Nucleus accumbens (tissue), 56 donors: ENCODE data around the gene OPN1SW.

Source experiments
- DNase-seq, 56 donors: peaks; one replicate each; lab custom pipeline; 2025; lab: John Stamatoyannopoulos, UW

The OPN1SW gene

DNA sequence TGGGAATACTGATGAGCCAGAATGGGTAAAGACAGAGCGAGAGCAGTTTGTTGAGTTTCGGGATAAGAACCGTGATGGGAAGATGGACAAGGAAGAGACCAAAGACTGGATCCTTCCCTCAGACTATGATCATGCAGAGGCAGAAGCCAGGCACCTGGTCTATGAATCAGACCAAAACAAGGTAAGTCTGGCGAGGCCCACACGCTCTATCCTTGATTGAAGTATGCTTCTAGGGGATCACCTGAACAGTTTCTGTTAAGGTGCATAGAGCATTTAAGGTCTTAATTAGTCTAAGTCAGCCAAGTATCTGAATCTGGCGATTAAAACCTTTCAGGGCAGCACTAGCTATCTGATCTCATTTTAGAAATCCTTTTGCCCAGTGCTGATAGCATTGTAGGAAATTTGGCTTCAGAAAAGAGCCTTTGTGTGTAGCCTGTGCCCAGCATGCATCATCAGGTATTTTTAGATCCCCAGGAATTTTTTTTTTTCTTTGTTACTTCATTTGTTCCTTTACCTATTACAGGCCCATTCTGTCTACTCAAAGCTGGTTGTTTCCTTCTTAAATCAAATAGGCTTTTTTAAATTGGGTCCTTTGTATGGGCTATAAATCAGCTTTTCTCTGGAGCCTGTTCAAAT lies 8.0 kb downstream of the OPN1SW start:
- DNase-seq = no peak

DNA sequence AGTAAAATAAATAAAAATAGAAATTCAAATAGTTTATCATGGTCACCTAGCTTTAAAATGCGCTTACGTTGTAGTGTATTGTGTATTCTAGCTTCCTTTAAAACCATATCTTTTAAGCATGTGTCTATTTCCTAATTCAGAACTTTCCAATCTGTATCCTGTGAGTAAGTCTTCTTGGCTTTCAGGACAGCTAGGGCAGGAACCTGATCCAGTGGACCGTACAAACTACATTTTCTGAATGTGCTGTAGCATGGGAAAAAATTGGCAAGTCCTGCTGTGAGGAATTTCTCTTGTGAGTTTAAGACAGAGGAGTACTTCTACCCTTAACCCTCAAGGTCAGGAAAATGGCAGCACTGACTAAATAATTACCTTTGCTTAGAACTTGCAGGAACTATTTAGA lies 12.1 kb downstream of the OPN1SW start:
- no peak for DNase-seq

DNA sequence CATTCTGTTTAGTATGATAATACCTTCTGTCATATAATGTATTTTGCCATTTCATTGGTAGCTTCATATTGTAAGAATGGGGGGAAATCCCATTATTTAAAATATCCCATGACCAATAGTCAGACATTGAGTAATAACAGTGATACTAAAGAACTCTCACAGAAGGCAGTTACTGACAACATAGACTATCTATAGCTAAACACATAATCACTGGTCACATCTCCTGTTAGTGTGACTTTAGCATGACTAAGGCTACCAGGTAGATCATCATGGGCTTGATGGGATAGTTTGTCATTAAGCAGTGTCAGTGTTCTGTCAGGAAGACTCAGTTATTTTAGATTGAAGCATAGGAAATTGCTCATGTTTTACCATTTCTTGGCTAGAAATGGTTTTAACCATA lies 16.4 kb downstream of the OPN1SW start:
- no peak for DNase-seq

DNA sequence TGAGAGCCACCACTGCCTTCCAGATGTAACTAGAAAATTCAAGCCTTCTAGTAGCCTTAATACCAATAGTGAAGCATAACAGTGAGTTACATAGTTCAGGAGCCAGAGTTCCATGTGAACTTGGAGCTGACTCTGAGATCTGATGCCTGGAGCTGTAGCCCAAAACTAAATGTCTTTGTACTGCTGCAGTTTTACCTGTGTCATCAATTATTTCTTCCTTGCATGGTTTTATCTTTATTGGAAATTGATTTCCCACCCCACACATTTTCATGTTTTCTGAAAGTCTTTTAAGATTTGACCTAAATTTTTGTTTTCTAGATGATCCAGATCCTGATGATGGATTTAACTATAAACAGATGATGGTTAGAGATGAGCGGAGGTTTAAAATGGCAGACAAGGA lies 17.0 kb downstream of the OPN1SW start:
- DNase-seq = no peak

DNA sequence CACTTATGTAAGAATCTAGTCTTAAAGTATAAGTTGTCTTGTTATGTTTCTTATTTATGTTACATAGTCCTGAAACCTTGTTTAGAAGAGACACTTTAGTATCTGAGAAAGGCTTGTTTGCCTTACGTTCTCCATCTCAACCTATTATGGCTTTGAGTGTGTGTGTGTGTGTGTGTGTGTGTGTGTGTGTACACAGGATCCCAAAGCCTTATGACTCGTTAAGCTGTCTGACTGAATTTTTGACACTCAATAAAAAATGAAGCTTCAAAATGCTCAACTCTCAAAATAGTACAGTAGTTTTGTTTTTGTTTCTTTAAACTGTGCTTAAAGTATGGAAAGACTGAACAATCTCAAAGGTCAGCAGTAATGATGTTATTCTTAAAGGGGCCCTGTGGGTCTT lies 18.4 kb downstream of the OPN1SW start:
- DNase-seq = no peak

DNA sequence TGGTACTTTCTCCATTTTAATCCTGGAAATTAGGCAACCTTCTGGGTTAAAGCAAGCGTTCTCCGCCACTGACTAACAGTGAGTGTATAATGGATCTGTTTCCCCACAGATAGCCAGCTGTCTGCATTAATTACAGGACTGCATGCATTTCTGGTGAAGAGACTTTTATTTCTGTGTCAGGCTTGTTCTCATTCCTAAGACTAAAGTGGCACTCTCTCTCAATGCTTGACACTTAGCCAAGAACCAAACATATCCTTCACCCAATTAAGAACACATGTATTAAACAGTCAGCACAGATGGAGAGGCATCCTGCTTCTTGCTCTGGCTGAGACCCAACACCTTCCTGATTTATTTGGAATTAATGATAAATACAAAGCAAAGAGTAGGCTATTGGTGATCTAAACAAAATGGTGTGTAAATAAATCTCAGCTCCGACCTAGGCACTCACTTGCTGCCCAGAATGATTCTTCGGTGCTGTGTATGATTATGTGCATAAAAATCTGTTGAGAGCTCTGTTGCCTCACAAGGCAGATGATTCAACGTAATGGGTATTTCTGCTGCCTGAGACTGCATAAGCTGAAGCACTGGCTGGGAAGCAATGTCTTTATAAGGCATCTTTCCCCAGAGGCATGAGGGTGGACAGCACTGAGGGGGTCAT lies 19.6 kb downstream of the OPN1SW start:
- DNase-seq = no peak

DNA sequence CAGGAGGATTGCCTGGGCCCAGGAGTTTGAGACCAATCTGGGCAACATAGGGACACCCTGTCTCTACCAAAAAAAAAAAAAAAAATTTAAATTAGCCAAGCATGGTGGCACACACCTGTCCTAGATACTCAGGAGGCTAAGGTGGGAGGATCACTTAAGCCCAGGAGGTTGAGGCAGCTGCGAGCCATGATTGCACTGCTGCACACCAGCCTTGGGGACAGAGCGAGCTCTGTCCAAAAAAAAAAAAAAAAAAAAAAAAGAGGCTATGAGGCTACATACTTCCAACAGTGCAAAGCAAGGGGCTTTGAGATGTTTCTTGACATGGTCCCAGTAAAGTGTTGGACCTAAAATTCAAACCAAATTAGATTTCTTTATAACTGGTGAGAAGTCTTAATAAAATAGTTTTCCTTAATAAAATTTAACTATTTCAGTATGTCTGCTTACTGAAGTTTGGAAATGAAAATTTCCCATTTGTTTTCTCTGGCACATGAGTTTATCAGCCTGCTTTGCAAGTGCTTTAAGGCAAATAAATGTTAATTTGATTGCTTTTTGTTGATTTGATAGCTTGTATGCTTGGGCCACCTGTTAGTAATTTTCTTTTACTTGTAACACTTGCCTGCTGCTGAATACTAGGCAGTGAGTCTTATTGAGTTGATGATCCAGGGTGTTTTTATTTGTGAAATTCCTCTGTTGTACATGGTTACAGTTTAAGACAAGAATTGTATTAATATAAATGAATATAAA lies 20.3 kb downstream of the OPN1SW start:
- DNase-seq = no peak

DNA sequence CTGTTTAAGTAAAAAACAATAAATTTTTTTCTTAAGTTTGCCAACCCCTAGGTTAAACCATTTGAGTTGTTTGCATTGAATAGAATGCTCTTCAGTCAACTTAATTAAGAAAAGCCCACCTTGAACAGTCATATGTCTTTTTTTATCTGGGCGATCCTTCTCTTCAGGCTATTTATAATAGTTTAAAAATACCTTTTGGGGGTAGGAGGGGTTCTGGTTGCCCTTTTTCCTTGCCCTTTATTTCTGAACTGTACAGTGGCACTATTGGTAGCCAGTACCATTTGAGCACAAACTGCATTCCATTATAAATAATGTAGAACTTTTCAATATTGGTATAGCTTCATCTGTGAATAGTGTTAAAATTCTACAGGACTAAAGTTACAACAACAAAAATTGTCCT lies 23.3 kb downstream of the OPN1SW start:
- no peak for DNase-seq

DNA sequence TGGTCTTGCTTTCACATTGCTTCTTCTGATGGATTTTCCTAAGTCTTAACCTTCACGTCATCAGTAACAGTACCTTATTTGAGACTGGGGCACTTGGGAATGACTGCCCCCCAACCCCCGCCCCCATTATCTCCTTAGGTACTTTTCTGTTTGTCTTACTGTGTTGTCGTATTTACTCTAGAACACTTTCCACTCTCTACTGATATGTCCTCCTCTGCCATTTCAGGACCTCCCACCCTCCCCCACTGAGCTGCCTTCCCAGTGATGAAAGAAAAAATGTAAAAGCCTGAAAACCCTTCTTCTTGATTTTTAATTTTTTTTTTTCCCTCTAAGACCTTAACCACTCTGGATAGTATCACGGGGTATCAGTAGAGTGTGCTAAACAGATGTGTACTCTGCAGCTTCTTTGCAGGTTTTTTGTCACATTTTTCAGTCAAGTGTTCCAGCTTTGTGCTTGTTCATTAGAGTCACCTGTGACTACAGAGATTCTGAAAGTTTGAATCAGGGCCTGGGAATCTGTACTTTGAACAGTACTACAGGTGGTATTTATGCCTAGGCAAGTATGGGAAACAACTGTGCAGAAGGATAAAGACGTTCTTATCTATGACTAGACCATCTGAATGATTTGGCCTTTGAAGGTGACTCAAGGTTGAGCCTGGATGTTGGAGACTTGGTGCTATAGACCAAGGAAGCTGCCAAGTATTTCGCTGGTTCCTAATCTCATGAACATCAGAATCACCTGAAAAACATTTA lies 28.1 kb downstream of the OPN1SW start:
- DNase-seq = no peak

DNA sequence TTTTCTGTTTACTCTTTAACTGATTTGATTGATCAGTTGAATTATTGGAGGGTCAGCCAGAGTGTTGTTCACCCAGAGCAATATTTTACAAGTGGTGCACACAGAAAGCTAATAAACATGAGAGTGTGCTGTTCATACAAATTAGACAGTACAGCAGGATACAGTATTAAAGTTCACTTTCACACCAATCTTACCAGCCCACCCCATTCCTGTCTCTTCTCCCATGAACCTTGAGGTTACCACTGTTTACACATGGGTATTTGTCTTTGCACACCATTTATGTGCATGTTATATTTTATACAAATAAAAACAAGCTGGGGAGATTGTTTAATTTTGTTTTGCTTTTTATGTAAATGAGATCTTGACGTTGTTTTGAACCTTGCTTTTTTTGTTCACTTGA lies 29.9 kb downstream of the OPN1SW start:
- no peak for DNase-seq

DNA sequence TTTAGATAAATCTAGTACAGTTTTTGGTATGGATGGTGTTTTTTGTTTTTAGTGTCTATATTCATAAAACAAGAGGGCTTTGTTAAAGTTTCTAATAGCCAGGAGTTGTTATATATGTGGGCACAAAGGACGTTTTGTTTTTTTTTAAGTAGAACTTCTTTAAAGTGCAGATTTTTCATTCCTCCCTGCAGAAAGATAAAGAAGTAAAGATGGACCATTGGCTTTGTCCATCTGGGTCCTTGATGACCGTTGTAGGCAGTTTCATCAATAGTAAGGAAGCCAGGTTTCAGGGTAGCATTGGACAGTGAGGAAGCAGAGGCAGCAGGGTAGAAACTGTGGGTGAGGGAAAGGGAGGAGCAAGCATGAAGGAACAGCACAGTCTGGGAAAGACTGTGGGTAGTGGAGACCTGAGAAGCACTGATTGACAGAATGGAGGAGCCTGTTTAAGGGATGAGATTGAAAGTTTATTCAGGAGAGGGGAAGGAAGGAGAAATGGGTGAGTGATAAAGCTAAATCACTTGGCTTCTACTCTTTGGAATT lies 31.2 kb downstream of the OPN1SW start:
- DNase-seq = no peak

DNA sequence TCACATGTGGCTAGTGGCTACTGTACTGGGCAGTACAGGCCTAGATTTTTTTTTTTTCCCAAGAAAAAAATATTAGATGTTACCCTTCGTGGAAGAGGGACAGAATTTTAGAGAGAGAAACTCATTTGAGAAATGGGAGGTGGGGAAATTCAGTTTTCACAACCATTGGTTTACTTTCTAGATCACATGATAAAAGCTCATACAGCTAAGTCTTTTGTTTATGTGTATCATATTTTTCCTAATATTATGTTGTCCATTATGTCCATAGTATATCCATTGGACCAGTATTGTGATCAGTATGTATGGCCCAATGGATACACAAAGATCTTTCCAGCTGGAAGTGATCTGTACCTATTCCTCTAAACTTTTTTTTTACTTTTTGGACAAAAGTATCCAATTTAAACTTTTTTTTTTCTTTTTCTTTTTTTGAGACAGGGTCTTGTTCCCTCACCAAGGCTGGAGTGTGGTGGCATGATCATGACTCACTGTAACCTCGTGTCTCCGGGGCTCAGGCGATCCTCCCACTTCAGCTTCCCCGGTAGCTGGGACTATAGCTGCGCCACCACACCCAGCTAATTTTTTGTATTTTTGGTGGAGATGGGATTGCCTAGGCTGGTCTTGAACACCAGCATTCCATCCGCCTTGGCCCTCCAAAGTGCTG lies 32.4 kb downstream of the OPN1SW start:
- no peak for DNase-seq

DNA sequence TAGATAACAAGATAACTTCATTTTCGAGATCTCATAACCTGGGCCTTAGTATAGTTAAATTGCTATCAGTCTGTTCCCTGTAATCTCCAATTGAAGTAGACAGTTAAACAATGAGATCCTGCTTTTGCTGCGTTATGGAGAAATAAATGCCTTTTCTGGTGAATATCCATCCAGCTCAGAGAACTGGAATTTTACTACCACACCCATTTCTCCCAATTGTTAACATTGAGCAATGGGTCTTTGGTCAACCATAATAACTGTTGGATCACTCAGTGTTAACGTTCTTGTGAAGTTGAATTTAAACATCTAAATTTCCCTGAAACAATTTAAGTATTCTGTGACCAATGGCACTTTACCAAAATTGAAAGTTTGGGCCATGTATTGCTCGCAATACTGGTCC lies 33.4 kb downstream of the OPN1SW start:
- DNase-seq = no peak

DNA sequence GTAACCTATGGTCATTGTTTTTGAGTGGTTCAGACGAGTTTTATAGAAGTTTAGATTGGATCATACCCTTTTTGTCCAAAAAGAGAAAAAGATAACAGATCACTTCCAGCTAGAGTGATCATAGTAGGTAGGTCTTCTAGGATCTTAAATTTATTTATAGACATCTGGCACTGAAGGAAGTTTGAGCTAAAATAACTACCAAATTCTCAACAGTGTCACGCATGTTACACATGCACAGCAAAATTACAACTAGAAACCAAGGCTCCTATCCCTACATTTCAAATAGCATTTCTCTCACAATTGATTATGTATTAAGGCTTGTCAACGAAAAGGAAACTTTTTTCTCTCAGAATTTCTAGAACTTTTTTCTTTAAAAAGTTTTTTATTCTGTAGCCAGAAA lies 34.1 kb downstream of the OPN1SW start:
- no peak for DNase-seq

DNA sequence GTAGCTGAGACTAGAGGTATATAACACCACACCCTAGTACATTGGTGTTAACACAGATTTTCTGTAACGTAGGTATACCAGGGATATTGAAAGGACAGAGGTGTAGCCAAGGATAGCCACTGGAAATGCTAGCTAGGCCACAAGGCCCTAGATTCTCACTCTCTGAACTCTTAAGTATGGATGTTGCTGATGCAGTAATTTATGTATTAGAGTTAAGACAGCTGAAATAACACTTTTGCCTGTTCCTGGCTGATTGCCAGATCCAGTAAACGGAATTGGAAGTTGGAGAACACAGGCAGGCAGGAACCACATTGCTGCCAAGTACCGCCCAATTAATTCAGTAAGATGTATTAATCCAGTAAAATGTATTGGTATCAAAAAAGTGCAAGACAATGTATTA lies 34.6 kb downstream of the OPN1SW start:
- DNase-seq = no peak

DNA sequence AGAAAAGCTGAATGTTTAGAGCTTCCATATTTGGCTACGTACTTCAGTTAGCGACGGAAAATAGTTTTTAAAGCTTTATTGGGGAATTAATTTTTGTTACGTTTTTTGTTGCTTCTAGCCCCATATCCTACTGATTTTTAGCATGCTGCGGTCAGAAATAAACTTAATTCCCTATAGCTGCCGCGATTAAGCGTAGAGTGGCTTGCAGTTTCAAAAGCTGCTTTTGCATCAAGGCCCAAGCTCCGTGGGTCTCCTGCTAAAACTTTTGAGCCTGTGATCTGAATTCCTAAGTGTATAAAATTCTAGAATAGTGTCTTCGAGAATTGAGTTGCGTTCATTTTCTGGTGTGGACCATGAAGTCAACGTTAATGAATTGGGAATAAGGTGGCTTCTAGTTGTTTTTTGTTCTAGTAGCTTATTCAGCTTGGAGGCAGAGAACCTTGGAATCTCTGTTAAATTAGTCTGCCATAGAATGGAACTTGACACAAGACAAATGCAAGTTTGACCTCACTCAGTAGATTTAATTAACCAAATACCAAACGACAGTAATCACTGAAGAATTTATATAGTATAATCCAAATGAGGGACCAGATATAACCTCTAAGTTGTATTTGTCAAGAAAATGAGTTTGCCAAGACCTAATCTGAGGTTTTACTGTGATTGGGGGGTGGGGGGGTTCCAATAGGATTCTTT lies 35.5 kb downstream of the OPN1SW start:
- DNase-seq = no peak

DNA sequence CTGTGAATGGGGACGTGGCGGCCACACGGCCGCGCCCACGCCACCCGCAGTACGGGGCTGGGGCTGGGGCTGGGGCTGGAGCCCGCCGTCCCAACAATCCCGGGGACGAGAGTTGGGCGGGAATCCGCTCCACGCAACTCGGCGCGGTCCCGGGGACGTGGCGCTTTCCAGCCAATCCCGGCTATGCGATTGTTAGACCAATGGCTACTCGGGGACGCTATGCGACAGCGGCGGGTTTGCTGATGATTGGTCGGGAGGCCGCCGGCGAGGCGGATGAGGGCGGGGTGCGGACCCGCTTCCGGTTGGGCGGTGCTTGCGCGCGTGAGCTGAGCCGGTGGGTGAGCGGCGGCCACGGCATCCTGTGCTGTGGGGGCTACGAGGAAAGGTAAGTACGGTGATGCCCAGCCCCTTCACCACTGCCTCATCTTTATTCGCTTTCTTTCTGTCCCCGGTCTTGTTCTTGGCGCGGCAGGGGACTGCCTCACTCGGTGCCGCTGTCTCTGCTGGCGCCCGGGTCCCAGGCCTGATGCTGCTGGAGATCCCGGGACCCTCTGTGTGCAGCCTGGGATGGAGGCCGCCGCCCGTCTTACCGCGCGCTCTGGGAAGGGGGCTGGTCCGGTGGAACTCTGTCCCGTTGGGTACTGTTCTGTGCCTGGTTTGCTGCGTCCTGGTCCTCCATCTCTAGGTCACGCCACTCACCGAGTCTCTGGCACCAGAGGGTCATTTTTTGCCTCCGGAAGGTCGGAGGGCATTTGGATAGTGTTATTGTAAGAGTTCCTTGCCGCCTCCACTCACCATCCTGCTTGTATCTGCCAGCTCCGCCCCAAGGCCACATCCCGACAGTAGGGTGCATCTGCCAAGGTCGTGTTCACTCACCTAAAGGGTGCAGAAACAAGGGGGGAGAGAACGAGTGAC lies 36.3 kb downstream of the OPN1SW start, which contains the start of gene CALU:
Gene CALU (plus strand): TSS at position 312 of the 915 bp plus-strand sequence. CDS start 9,225 bp downstream, outside the sequence.
- peak; percentile 74 to 98 (median 94) for DNase-seq

DNA sequence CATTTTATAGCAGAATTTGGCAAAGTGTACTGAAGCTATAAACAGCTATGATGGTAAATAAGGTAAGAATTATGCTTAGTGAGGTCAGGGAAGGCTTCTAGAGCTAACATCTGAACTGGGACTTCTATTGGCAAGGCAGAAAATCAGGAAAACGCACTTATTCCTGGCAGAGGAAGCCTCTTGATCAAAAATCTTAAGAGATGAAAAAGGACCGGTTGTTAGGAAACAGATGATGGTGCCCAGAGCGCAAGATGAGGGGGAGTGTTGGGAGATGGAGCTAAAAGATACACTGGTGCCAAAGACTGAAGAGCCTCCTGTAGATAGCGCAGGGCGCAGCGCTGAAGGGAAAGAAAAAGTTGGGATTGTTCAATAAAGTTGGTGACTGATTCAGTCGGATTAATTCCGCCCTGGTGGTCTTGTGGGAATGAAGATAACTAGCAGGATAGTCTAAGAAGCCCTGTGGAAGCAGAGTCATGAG lies 37.0 kb downstream of the OPN1SW start:
- DNase-seq = peak in 1 of 56 donors; percentile 34
